Measurements from ENCODE around the gene RGS14.

- TF ChIP-seq CTCF (IDR thresholded peaks at IDR 0.05 in 2 of 3, conservative IDR thresholded peaks at IDR 0.05 in 1 of 3; ENCODE audit: borderline replicate concordance in 1 of 3, insufficient read depth in 1 of 3, low read depth in 2 of 3, low read length in 2 of 3) (no peak), POLR2A (IDR thresholded peaks at IDR 0.05; ENCODE audit: borderline replicate concordance, extremely low read depth, insufficient read depth, insufficient read length) (no peak), POLR2AphosphoS5 (IDR thresholded peaks at IDR 0.05; ENCODE audit: low read depth, low read length) (no peak), SRF (IDR thresholded peaks at IDR 0.05; ENCODE audit: low read depth) (no peak), RAD21 (IDR thresholded peaks at IDR 0.05; ENCODE audit: low read depth) (no peak), ZNF274 (IDR thresholded peaks at IDR 0.05; ENCODE audit: low read depth, low read length) (no peak), EGR1 (IDR thresholded peaks at IDR 0.05; ENCODE audit: low read depth) (no peak), MAX (IDR thresholded peaks at IDR 0.05) (no peak), JUND (IDR thresholded peaks at IDR 0.05) (no peak), SP1 (IDR thresholded peaks at IDR 0.05; ENCODE audit: low read depth) (no peak), REST (IDR thresholded peaks at IDR 0.05; ENCODE audit: low read depth) (no peak), YY1 (IDR thresholded peaks at IDR 0.05; ENCODE audit: extremely low read depth, insufficient replicate concordance, low read depth, low read length) (no peak), CEBPB (IDR thresholded peaks at IDR 0.05; ENCODE audit: low read depth) (no peak)
Observed at GRCh38 chr5:177414481-177414880, 56.8 kb downstream of the RGS14 start.

Measured in HCT116 (cell line).